ENCODE data around the gene FAM163B.
"Not testable (repeated sequence)": the region's sequence is repeated elsewhere in the genome, so short reads cannot be mapped to it uniquely, and the experiment has no call there.

FAM163B gene

GRCh38 chr9:133639613-133640012 is 30.4 kb upstream of the FAM163B start:
- no peak for DNase-seq

- DNase-seq: no peak
Observed at GRCh38 chr9:133638711-133639110, 29.5 kb upstream of the FAM163B start.

GRCh38 chr9:133638076-133638475 is 28.9 kb upstream of the FAM163B start:
- no peak for DNase-seq

GRCh38 chr9:133637451-133638055 is 28.4 kb upstream of the FAM163B start:
- no peak for DNase-seq

DNA sequence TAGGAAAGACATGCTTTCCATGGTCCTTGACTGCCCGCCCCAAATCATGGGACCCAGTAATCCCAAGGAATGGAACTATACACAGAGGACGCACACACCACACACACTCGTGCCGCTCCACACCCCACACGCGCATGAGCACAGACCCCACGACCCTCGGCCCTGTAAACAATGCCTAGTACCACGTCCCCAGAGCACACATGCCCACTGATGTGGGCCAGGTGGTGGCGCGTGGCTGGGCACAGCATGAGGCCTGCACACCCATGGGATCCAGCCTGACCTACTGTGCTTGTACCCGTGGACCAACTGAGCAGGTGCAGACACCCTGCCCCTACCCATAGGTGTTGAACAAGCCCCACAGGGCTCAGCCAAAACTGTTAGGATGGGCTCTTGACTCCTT is 27.7 kb upstream of the FAM163B start:
- DNase-seq: no peak

DNA sequence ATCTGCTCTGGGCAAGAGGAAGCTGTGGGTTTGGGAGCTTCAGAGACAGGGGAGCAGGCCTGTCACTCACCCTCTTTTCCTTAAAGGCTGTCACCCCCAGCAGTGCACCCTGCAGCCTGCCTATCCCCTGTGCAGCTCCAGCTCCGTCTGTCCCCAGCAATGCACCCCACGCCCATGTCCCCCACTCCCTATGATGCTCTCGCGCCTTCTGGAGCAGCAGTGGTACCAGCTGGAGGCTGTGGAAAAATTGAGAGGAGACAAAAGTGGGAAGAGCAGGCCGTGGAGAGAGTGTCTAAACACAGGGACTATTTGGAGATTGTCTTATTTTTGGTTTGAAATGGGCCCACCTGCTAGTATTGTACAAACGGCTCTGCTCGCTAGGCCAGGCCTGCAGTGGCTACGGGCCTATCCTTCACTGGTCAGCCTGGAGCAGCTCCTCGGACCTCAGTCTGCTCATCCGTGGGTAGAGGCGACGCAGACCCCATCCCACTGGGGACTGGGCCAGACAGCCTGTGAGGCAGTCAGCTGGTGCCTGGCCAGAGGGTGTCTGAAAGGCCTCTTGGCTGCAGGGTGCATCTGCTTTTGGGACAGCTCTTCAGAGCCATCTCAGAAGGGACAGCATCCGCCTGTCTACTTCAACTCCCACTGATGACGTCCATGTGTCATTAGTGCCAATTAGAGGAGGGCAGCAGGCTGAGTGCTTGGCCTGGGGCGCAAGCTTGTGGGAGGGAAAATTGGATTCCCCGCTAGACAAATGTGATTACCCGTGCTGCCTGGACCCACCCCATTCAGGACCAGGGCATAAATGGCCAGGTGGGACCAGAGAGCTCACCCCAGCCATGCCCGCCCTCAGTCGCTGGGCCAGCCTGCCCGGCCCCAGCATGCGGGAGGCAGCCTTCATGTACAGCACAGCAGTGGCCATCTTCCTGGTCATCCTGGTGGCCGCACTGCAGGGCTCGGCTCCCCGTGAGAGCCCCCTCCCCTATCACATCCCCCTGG is 26.6 kb upstream of the FAM163B start, which contains the start of gene DBH:
DBH (plus strand) TSS at position 831 of the 999 bp plus-strand sequence; CDS start at position 840, 9 bp downstream.
- no peak for DNase-seq

DNA sequence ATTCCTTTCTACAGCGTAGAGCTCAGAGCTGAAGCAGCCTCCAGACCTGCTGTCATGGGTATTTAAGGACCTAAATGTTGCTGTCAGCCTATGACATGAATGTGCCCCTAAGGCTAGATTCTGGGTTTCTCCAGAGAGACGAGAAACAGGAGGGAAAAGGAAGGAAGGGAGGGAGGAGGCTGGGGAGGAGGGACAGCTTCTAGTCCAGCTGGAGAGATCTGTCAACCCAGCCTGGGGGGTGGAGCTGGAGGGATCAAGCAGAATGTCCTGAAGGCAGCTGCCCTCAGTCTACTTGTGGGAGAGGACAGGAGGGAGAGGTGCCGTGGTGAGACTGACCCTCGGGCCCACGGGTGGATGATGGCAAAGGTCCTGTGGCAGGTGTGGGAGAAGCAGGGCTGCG is 25.9 kb upstream of the FAM163B start:
- DNase-seq: no peak

DNA sequence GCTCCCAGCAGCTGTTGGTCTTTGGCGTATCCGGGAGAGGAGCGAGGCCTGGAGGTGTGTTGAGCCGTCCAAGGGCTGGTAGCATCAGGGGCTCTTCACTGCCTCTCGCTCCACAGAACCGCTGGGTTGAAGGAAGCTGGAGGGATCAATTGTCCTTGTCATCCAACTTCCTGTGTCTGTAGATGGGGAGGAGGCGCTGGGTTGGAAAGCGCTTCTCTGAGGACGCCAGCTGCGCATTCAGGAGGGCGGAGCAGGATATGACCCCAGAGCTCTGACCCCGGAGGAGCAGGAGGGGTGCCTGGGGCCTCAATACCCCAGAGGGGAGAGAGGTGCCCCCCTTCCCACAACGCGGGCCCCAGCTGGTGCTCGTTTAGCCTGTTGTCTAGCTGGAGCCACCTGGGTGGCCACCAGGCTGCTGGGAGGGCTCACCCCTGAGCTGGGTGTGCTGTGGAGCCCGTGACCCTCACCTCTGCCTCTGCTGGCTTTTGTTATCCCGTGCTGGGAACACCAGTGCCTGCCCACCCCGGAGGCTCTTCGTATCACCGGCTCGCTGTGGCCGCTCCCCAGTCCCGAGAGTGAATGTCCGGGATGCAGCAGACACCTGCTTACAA is 25.0 kb upstream of the FAM163B start:
- no peak for DNase-seq

DNA sequence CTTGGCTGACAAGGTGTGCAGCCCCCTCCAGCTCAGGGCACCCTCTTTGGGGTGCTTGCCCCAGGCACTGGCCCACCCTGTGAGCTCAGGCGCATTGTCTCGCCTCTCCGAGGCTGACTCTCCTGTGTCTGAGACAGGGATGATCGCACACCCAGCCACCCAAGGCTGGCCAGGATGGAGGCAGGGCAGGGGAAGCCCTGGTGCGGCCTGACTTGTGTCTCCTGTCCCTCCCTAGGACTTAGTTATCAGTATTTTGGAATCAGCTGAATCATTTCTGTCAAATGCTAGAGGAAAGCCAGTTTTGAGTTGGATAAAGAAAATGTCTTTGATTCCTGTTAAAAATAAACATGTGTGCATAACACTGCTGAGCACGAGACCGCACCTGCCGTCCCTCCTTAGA is 24.5 kb upstream of the FAM163B start:
- no peak for DNase-seq

DNA sequence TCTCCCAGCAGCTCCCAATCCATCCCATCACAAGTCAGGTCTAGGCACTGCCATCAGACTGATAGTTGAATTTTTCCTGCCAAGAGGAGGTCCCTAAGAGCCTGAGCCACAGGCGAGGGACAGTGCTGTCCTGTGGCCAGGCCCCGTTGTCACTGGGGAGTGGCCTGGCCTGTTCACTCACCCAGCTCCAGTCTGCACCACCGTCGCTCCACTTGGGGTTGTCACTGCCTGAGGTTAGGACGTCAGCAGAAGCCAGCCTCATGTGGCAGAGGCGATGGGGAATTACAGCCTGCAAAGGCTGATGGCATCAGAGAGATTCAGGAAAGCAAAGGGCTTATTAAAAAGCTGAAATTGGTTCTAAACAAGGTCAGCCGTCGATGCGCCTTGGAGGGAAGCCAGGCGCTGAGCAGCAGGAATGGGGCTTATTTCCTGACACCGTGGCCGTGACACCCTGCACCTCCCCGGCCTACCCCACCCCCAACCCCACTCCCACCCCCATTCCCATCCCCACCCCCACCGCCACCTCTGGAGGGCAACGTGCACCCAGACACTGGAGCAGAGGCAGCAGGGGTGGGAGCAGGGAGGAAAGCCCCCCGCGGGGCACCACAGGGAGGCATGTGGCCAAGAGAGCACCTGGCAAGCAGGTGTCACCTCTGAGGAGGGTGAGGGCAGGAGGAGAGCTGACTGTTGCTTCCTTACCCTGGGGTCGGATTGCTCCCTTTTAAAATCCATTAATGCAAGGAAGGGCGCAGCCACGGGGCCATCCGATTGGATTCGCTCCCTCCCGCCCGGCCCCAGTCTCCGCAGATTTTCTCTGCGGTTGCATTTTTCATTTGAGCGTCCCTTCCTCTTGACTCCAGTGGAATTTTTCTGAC is 23.9 kb upstream of the FAM163B start:
- DNase-seq: no peak

GRCh38 chr9:133631111-133631510 is 21.9 kb upstream of the FAM163B start:
- no peak for DNase-seq

DNA sequence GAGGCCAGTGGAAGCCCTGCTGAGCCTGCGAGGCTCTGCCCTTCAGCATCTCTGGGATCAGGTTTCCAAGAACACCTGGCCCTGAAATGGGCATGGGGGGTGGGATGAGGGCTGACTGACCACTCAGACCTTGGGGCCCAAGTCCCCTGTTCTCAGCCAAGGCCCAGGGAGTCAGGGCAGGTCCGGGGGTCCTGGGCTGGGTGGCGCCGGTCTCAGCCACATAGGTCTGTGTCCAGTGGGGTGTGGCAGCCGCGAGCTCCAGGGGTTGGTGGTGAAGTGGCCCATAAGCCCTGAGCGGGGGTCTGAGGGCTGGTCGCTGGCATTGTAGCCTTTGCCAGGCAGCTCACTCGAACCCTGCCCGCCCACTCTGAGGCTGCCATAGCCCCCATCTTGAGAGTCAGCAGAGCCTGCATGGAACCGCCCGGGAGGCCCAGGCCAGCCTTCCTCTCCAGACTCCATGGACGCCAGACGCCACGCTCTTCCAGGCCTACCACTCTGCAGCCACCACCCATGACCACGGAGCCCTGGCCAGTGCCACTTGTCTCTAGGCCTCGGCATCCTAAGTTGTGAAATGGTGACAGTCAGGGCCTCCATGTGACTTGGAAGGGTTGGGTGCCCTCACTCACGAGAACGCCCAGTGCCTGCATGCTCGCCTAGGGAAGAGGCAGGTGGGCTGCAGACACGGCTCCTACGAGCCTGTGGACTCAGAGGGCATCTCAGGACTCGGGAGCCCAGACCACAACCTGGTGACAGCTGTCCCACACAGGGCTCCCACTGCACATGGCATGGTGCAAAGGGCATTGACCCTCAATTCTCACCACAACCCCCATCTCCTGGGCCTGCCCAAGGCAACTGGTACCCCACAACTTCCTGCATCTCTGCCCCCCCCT is 20.3 kb upstream of the FAM163B start:
- DNase-seq: no peak

DNA sequence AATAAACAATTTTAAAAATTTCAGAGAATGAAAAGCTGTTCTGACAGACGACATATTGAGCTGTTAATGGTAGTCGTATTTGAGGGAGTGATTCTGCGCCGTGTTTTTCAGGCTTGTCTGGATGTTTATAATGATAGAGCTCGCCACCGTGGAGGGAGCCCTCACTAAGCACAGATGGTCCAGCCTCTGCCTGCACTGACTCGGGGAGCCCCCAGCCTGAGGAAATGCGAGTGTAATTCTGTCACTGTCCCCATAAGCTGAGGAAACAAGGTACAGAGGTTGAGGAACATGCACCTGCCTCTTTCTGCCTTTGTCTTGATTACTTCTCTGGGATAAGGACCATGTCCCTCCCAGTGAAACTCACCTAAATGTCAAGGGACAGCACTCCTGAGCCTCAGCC is 19.6 kb upstream of the FAM163B start:
- DNase-seq: no peak

DNA sequence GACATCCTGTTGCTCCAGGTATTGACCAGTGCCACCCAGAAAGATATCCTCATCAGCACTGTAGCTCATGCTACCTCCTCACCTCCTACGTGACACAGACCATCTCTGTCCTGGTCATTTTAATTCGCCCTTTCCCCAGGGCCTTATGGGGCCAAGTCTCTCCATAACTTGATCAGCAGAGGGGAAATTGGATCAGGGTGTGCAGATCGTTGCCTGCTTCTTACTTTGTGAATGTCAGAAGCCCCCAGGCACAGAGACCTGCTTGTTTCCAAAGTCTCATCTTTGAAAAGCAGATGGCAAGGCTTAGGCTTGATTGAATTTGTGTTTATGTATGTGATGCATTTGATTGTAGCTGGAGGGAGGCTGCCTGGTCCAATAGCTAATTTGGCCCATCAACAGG is 18.2 kb upstream of the FAM163B start:
- DNase-seq: no peak

DNA sequence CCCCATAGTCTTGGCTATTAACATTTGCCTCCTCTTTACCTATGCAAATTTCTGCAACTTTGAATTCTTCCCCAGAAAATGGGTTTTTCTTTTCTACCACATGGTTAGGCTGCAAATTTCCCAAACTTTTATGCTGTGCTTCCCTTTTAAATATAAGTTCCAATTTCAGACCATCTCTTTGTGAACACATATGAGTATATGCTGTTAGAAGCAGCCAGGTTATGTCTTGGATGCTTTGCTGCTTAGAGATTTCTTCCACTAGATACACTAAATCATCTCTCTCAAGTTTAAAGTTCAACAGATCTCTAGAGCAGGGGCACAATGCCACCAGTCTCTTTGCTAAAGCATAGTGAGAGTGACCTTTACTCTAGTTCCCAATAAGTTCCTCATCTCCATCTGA is 16.8 kb upstream of the FAM163B start:
- DNase-seq: not testable (repeated sequence)

DNA sequence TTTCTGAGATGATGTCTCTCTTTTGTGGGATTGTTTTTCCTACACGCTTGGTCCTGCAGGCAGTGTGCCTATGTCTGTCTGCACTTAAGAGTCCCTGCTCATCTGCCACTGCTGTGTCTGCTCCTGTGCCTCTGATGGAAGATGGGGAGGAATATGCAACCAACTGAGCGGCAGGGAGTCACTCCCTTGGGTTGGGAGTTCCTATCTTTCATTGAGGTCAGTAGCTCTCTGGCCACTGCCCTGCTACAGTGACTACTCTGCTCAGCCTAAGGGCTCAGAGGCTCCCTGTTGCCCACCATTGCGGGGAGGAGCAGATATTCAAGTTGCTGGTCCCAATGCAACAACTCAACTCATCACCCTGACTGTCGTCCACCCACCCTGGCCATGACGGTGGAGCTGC is 13.4 kb upstream of the FAM163B start:
- no peak for DNase-seq

GRCh38 chr9:133621725-133622267 is 12.6 kb upstream of the FAM163B start:
- no peak for DNase-seq

DNA sequence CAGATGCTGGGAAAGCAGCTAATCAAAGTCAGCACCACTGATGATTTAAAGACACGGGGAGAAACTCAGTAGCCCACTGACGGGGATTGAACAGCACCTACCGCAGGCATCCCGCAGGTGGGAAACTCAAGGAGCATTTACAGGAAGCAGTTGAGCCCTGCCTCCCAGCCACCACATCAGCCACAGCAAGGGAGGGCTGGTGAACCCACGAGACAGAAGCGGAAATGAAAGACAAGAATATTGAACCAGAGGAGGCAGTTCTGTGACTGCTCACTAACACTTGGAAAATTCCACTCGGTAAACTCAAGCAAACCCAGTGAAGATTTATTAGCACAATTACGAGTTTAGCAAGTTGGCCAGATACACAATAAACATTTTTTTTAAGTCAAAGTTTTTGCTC is 10.6 kb upstream of the FAM163B start:
- peak; percentile 47 for DNase-seq

- no peak for DNase-seq
Observed at GRCh38 chr9:133618726-133619125, 9.5 kb upstream of the FAM163B start.

DNA sequence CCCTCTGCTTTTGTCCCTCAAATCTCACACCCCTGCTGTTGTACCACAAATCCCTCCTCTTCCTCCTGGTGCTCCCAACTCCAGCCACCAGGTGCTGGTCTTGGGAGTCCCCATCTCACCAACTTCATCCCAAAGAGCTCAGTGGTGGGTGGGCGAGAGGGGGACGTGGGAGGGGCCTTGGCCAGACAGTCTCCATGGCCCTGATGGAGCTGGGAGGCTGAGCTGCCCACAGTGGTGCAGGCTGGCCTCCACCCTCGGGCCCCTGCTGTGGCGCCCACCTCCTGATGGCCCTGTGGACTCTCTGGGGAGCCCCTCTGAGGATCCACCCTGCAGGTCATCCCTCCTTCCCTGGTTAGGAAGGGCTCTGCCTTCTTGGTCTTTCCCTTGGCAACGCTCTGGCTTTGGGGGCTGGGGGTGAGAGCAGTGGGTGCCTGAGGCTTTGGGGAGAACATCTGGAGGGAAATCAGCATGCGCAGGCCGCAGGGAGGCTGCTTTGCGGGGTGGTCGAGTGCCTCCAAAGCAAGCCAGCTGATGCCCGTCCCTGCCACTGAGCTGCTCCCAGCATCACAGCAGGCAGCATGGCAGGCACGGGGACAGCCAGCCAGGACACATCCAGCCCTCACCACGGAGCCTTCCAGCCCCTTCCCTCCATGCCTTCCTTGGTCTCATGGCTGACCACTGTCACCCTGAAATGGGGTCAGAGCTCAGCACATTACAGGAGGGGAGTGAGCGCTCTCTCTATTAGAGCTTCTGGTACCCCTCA is 7.6 kb upstream of the FAM163B start:
- DNase-seq: no peak

Measured in CD4-positive, alpha-beta T cell treated with Interferon gamma for 1 hour (primary cell).